GF-D8 (cell line): ENCODE data around the gene SNAP25.

Experiments used
- DNase-seq: peaks from one replicate; lab custom pipeline; 2025; lab: John Stamatoyannopoulos, UW

The SNAP25 gene

DNA sequence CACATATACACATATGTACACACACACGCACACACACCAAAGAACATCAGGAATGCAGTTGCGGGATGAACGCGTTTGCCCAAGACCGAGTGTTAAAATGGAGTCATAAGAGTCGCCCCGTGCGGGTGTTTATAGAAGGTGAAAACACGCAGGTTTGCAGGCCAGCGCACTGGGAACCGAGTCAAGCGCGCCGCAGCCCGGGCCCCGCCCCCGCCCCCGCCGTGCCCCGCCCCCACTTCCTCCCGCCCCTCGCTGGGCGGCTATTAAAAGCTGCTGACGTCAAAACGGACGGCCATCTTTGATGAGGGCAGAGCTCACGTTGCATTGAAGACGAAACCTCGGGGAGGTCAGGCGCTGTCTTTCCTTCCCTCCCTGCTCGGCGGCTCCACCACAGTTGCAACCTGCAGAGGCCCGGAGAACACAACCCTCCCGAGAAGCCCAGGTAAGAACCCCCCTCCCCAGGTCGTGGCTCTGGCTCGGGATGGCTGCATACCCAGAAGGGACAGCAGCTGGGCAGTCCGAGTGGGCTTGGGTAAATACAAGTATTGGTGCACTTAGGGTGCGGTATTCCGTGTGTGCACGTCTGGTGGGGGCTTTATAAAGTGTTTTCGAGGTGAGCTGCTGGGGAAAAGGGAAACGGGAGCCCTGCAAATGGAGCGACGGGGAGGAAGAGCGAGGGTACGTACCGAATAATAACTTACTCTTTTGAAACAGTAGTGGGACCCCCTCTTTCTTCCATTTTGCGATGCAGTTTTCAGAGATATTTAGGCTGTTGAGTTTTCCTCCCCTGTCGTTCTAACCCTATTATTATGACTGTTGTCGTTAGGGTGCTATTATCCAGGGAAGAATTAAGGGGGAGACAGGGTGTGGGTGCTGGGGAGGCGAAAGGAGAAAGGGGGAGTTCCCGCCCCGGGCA, at the start of gene SNAP25:
SNAP25 (plus strand) TSS at position 295 of the 916 bp plus-strand sequence. CDS start 56,662 bp downstream, outside the sequence.
- no peak for DNase-seq

- no peak for DNase-seq
Measured at GRCh38 chr20:10169752-10170151, 48.9 kb upstream of the SNAP25 start.

DNA sequence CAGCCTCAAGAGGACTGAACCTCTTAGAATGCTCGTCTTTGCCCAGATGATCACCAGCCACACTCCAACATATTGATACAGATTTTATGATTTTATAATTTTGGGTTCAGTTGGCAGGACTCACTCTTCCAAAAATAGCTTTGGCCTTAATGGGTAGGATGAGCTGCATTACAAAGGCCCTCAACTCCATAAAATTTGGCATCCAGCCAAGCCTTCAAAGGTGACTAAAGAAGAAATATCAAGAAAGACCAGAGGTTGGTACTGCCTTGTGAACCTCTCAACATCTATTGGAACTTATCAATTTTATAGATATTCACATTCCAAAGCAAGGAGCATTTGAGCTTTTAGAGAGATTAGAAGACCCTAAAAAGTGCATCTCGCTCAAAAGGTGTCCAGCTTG, 48.4 kb upstream of the SNAP25 start:
- DNase-seq, result no peak

DNA sequence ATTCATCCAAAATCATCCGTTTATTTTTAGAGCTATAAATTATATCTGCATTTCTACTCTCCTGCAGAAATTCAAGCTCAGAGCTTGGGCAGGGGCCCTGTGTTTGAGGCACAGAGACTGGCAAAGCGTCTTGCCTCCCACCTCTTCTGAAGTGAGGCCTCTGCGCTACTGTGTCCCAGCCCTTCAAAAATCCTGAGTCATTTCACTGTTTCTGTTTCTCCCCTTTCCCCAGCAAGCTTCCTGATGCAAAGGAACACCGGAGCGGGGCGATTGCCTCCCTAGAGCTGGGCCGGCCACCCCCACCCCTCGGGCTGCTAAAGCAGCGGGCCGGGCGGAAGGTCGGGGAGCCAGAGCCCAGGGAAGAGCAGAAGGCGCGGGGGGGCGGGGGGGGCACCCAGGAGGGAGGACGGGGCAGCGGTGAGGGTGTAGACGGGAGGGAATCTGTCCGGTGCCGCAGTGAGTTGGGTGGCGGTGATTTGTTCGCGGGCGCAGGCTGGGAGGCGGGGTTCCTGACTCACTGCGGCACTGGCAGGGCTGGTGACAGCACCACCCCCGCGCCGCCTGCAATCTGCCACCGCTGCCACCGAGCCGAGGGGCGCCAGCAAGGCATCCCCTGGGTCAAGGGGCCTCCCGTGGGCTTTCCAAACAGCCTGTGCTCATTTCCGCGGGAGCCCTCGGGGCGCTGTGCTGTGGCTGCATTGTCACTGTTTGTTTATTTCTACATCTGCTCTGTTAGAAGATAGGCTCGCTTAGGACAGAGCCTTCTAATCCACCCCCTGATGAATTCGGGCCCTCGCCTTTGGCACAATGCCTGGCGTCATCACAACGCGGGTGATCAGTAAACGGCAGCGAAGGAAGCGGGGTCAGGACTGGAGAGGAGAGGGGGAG, 46.5 kb upstream of the SNAP25 start:
- DNase-seq, result no peak

DNA sequence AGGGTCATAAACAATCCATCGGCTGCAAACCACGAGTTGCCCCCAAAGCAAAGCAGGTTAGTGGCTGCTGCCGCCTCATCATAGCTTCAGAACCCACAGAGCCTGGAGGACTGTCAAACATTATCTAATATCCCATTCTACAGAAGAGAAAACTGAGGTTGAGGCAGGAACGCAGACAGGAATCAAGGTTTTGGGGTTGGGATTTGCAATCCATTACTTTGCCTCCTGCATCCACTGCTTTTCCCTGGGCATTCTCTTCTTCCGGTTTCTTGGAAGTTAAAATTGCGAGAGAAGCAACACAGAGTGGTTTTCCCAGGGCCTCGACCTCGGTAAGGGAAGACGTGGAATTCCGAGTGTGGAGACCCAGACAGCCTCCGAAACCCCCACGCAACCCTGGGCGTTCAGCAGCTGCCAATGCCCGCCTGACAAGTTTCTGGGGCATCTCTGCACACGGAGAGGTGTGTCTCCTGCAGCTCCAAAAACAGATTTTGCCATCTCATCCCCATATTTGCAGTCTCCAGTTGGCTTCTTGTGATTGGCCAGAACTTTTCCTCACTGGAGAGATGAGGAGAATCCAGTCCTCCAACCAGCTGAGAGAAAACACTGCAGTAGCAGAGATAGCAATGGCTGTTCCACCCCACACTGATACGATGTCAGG, 45.5 kb upstream of the SNAP25 start:
- no peak for DNase-seq

DNA sequence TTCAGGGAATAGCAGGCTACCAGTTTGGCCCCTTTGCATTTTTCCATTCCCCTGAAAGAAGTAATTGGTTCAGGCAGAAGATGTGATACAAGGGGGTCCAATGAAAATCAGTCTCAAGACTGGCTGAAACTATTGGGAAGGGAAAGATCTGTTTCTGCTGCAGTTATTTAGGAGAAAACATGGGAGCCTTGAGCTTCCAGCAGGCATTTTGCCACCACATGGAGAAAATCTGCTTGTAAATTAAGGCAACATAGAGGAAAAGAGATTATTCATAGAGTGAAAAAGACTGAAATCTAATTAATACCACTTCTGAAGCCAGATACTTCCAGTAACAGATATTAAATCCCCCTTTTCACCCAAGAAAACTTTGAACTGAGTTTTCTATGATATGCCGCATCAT, 44.2 kb upstream of the SNAP25 start:
- no peak for DNase-seq

GRCh38 chr20:10177326-10177725, 41.3 kb upstream of the SNAP25 start:
- no peak for DNase-seq

- no peak for DNase-seq
Measured at GRCh38 chr20:10178091-10178490, 40.5 kb upstream of the SNAP25 start.

- DNase-seq, result no peak
Measured at GRCh38 chr20:10178727-10179313, 39.8 kb upstream of the SNAP25 start.

DNA sequence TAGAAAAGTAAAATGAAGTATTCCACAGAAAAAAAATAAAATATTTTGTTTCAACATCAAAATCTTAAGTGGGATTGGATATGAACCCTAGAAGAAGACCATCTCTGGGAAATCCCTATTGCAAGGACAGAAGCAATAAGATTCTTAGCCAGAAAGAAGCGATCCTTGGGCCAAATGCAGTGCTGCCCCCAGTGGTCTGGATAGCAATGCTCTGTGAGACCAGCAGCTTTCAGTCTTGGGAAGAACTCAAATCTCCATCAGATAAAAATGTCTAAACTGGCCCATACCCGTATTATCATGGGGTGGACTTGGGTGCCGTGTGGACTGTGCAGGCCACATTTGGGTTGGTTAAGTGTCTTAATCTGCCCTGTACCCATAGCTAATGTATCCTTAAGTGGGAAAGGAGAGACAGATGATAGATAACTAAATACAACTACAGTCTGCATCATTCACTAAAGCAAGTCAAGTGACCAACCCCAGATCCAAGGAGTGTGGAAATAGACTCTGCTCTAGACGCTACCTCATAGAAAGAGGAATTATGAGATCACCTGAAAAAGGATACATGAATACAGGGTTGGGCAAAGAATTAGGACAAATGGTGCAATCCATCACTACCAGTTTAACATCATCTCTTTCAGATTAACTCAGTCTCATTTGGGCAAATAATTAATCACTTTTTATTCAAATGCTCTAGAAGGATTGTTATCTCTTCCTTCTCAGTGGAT, 38.9 kb upstream of the SNAP25 start:
- DNase-seq, result no peak

DNA sequence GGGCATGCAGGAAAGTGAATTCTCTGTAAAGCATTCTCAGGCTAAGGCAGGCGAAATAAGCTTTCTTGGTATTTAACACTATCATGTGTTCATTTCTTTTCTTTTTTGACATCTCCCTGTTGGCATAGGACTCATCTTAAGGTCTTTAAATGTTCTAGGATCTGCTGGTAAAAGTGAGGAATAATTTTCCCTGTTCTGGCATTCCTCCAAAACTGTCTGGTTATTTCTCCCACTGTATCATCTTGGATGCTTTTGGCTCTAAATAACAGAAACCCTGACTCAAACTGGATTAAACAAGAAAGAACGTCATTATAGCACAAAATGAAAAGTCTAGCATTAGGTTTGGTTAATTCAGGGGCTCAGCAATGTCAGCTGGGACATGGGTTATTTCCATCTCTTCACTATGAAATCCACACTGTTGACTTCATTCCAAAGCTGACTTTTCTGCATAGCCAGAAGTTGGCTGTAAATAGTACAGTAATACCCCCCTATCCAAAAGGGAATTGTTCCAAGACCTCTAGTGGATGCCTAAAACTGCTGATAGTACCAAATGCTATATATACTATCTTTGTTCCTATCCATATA, 37.9 kb upstream of the SNAP25 start:
- DNase-seq, result no peak

DNA sequence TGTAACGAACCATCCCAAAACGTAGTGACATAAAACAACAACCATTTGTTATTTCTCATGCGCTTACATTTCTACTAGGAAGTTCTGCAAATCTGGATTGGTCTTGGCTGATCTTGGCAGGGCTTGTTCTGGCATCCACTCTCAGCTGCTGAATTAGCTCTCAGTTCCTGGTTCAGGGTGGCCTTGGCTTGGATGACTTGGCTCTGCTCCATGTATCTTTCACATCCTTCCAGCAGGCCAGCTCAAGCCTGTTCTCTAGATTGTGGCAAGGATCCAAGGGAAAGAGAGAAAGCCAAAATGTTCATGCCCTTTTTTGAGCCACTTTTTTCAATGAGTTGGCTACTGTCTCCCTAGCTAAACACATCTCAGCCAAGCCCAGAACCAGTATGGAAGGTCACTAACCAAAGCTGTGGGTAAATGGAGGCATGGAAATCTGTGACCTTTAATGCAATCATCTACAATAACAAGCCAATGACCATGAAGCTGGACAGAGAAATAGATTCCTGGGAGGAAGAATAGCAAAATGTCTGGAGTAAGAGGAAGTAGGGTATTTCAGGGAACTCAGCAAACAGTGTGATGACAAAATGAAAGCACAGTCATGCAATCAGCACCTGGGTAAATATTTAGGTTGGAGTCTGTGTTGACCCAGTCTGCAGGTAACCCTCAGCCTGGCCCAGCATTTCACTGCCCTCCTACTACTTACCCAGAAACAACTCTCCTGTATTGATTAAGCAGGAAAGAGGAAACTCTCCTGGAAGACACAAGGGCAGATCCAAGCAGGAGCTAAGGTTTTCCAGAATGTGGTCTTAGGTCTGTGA, 32.7 kb upstream of the SNAP25 start:
- no peak for DNase-seq

GRCh38 chr20:10190456-10190855, 28.2 kb upstream of the SNAP25 start:
- no peak for DNase-seq

DNA sequence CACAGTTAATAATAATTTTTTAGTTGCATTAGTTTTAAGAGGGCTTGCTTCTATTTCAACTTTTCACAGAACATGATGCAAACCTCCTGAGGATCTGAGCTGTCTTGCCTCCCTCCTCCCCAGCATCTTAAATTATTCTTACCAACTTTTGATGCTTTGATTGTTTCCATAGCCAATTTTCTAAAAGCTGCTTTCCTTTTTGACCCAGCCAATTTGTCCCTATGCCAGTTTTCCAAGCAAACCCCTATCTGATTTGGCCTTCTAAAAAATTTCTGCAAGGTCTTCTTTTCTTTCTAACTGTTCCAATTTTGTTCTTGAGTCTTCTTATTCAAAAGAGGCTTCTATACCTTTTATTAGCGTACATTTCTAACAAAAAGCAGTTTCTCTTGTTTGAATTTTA, 26.5 kb upstream of the SNAP25 start:
- no peak for DNase-seq

GRCh38 chr20:10194166-10194565, 24.5 kb upstream of the SNAP25 start:
- DNase-seq, result no peak

GRCh38 chr20:10200330-10200729, 18.3 kb upstream of the SNAP25 start:
- DNase-seq, result no peak

- no peak for DNase-seq
Measured at GRCh38 chr20:10201321-10201870, 17.2 kb upstream of the SNAP25 start.

DNA sequence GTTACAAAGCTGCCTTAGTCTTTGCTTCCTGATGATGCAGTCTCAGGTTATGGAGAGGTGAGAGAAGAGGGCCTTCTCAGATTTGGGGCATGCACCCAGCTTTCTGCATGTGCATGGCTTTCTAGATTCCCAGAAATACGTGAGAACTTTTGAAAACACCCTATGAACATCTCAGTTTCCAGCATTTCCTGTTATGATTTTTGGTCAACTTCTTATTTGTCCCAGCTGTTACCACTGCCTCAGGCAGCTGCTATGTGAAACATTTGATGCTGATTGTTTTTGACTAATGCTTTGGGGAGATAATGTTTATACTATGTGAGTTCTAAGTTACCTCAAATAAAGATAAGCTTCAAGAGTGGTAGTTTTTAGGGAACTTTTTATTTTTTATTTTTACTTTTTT, 9.5 kb upstream of the SNAP25 start:
- no peak for DNase-seq

DNA sequence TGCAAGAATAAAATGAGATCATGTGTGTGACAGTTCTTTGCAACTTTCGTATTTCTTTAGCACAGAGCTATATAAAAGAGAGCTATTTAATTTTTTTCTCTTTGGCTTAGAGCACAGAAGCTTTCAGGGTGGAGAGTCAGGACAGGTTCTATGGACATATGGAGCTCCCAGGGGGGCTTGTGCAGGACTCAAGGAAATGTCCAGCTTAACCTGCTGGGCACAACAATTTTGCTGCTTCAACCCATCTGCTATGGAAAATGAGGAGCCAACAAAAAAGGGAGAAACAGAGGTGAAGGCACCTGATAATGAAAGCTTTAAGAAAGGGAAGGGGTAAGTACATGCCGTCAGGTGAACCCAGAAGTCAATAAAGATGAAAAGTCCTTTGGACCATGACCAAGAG, 5.1 kb upstream of the SNAP25 start:
- DNase-seq, result no peak
